SK-N-SH (cell line): ENCODE results near the gene CASP5. TPM values are rescaled to one million over a fixed set of nuclear protein-coding genes. Genes with fewer than 3 reads are reported as not detected.

Source experiments
- CTCF ChIA-PET: fragments of 300-600, 350-600 bp; formaldehyde crosslinking; extraction: SDS; loops from one replicate; lab custom pipeline; 2021; lab: Yijun Ruan, JAX
- POLR2A ChIA-PET: fragments of 350-600 bp; sonication (Branson Sonifier 250); formaldehyde crosslinking; extraction: SDS; loops from one replicate; lab custom pipeline; 2020; ENCODE audit warnings: antibody characterized with exemption, inconsistent platforms; lab: Yijun Ruan, JAX
- DNase-seq: peaks from one replicate; pipeline ENCODE4 v3.0.0; 2012
- H2AFZ ChIP-seq: fragments of 200-600 bp; sonication (generic); 2 replicates; pipeline ENCODE4 v1.8.1; 2016; ENCODE audit warnings: antibody characterized with exemption, mild to moderate bottlenecking, low read depth
- H3F3A ChIP-seq: fragments of 200-600 bp; sonication (generic); replicated peaks from 2 replicates; pipeline ENCODE3; 2016; ENCODE audit warnings: antibody characterized with exemption, mild to moderate bottlenecking; ENCODE audit not compliant: insufficient read depth
- H3K27ac ChIP-seq, 2 experiments: fragments of 200-500 bp in 1 of 2; fragments of 200-600 bp in 1 of 2; sonication (Bioruptor generic) in 1 of 2; sonication (generic), shearing (Covaris generic) in 1 of 2; 2 replicates each; pipeline versions ENCODE4 v1.5.1 to v1.6.1; 2014 to 2016; ENCODE audit warnings: low read depth in 2 of 2, inconsistent platforms in 1 of 2, low read length in 1 of 2, mild to moderate bottlenecking in 1 of 2, mixed read lengths in 1 of 2
- H3K27me3 ChIP-seq: fragments of 200-600 bp; sonication (generic), shearing (Covaris generic); 2 replicates; pipeline ENCODE4 v1.6.1; 2016; ENCODE audit warnings: mixed run types; ENCODE audit not compliant: insufficient read depth
- H3K36me3 ChIP-seq, 2 experiments: fragments of 200-500 bp in 1 of 2; fragments of 200-600 bp in 1 of 2; sonication (Bioruptor generic) in 1 of 2; sonication (generic) in 1 of 2; replicated peaks in 1 of 2; 2 replicates each; pipeline versions ENCODE3 to v1.5.1; 2014 to 2016; ENCODE audit warnings: low read length in 1 of 2, mild to moderate bottlenecking in 1 of 2; ENCODE audit not compliant: insufficient read depth in 2 of 2, control insufficient read depth in 1 of 2
- H3K4me1 ChIP-seq, 2 experiments: fragments of 200-500 bp in 1 of 2; fragments of 200-600 bp in 1 of 2; sonication (Bioruptor generic) in 1 of 2; sonication (generic), shearing (Covaris generic) in 1 of 2; 2 replicates each; pipeline versions ENCODE4 v1.5.1 to v1.6.1; 2014 to 2016; ENCODE audit warnings: low read depth in 1 of 2, low read length in 1 of 2, mixed run types in 1 of 2; ENCODE audit not compliant: insufficient read depth in 2 of 2, control insufficient read depth in 1 of 2
- H3K4me2 ChIP-seq: fragments of 200-600 bp; sonication (generic), shearing (Covaris generic); 2 replicates; pipeline ENCODE4 v1.6.1; 2017; ENCODE audit warnings: mixed run types
- H3K4me3 ChIP-seq, 2 experiments: fragments of 200-500 bp in 1 of 2; fragments of 200-600 bp in 1 of 2; sonication (Bioruptor generic) in 1 of 2; sonication (generic), shearing (Covaris generic) in 1 of 2; 2 replicates each; pipeline versions ENCODE4 v1.5.1 to v1.8.1; 2014 to 2016; ENCODE audit warnings: low read depth in 2 of 2, inconsistent platforms in 1 of 2, low read length in 1 of 2, mild to moderate bottlenecking in 1 of 2, mixed read lengths in 1 of 2, moderate library complexity in 1 of 2
- H3K79me2 ChIP-seq: fragments of 200-600 bp; sonication (generic); 2 replicates; pipeline ENCODE4 v1.8.1; 2017; ENCODE audit warnings: mild to moderate bottlenecking; ENCODE audit not compliant: insufficient read depth
- H3K9ac ChIP-seq: fragments of 200-600 bp; sonication (generic); 2 replicates; pipeline ENCODE4 v1.6.1; 2017; ENCODE audit warnings: mixed run types
- H3K9me2 ChIP-seq: fragments of 200-600 bp; sonication (generic); 2 replicates; pipeline ENCODE4 v1.6.1; 2017; ENCODE audit warnings: mixed run types
- H3K9me3 ChIP-seq: fragments of 200-600 bp; sonication (generic); 2 replicates; pipeline ENCODE4 v1.6.1; 2017; ENCODE audit warnings: mixed run types, mild to moderate bottlenecking, moderate library complexity
- H4K20me1 ChIP-seq: fragments of 200-600 bp; sonication (generic); 2 replicates; pipeline ENCODE4 v1.6.1; 2017; ENCODE audit warnings: mild to moderate bottlenecking, mixed run types; ENCODE audit not compliant: insufficient read depth
- EZH2phosphoT487 ChIP-seq: fragments of 200-600 bp; sonication (generic); IDR thresholded peaks from 2 replicates; pipeline ENCODE4 v1.6.1; 2017; ENCODE audit warnings: low read depth, mixed run types, mild to moderate bottlenecking, antibody characterized with exemption, moderate library complexity, borderline replicate concordance
- FOSL2 ChIP-seq: IDR thresholded peaks from 2 replicates; pipeline ENCODE4 v1.4.0; 2012; ENCODE audit warnings: low read depth, mild to moderate bottlenecking, moderate library complexity, borderline replicate concordance
- FOXM1 ChIP-seq: IDR thresholded peaks from 2 replicates; pipeline ENCODE4 v1.4.0; 2012; ENCODE audit warnings: low read depth, mild to moderate bottlenecking
- GABPA ChIP-seq: IDR thresholded peaks from 2 replicates; pipeline ENCODE4 v1.4.0; 2012; ENCODE audit warnings: low read depth, mild to moderate bottlenecking
- GATA2 ChIP-seq: sonication (generic); formaldehyde crosslinking; IDR thresholded peaks from 2 replicates; pipeline ENCODE4 v1.5.0; 2020; ENCODE audit warnings: mild to moderate bottlenecking, missing genetic modification reagents
- JUND ChIP-seq: IDR thresholded peaks from 2 replicates; pipeline ENCODE4 v1.4.0; 2012
- MXI1 ChIP-seq: IDR thresholded peaks from 2 replicates; pipeline ENCODE4 v1.6.1; 2012; ENCODE audit warnings: mild to moderate bottlenecking, low read depth, low read length, improper control_type of control experiment
- NFIC ChIP-seq: IDR thresholded peaks from 2 replicates; pipeline ENCODE4 v1.4.0; 2012; ENCODE audit warnings: borderline replicate concordance
- NRF1 ChIP-seq: IDR thresholded peaks from 2 replicates; pipeline ENCODE4 v1.6.1; 2012; ENCODE audit warnings: low read depth, mild to moderate bottlenecking, low read length
- RCOR1 ChIP-seq: fragments of 150-350 bp; IDR thresholded peaks from 2 replicates; pipeline ENCODE4 v1.6.1; 2017; ENCODE audit warnings: antibody characterized with exemption, low read length
- RXRA ChIP-seq: IDR thresholded peaks from 2 replicates; pipeline ENCODE4 v1.4.0; 2012; ENCODE audit warnings: low read depth, mild to moderate bottlenecking, borderline replicate concordance
- SMC3 ChIP-seq: IDR thresholded peaks from 2 replicates; pipeline ENCODE4 v1.6.1; 2012; ENCODE audit warnings: low read depth, low read length, improper control_type of control experiment
- TAF1 ChIP-seq: IDR thresholded peaks from 2 replicates; pipeline ENCODE4 v1.6.1; 2012; ENCODE audit warnings: low read depth, mild to moderate bottlenecking, low read length, moderate library complexity, borderline replicate concordance
- TCF12 ChIP-seq: IDR thresholded peaks from 2 replicates; pipeline ENCODE4 v1.4.0; 2012
- YY1 ChIP-seq: IDR thresholded peaks from 2 replicates; pipeline ENCODE4 v1.4.0; 2012; ENCODE audit warnings: low read depth, mild to moderate bottlenecking
- WGBS: methylation state at CpG from one replicate; pipeline ENCODE4 v1.1.6; 2017; ENCODE audit warnings: low lambda C conversion rate; 5-methylcytosine and 5-hydroxymethylcytosine counted together
- polyA plus RNA-seq, 3 experiments: library from polyadenylated mRNA; depleted of rRNA; stranded (reverse); fragments of >200 nt; gene quantifications; 2 replicates each; pipeline ENCODE4 v1.2.3, GENCODE V29; 2012
- TF ChIP-seq, protein P1 (sequence below): IDR thresholded peaks from 2 replicates; pipeline ENCODE4 v1.4.0; 2012; ENCODE audit warnings: low read depth, borderline replicate concordance
- TF ChIP-seq, protein P2 (sequence below): fragments of 150-350 bp; IDR thresholded peaks from 2 replicates; pipeline ENCODE4 v1.6.1; 2017; ENCODE audit warnings: antibody characterized with exemption, low read length, low read depth, borderline replicate concordance
- TF ChIP-seq, protein P3 (sequence below): fragments of 150-350 bp; IDR thresholded peaks from 2 replicates; pipeline ENCODE4 v1.6.1; 2016; ENCODE audit warnings: mild to moderate bottlenecking, low read depth, low read length

The CASP5 gene
- polyA plus RNA-seq, 1 of the 3 experiments (the other 2 are of a cell fraction), result not detected

DNA sequence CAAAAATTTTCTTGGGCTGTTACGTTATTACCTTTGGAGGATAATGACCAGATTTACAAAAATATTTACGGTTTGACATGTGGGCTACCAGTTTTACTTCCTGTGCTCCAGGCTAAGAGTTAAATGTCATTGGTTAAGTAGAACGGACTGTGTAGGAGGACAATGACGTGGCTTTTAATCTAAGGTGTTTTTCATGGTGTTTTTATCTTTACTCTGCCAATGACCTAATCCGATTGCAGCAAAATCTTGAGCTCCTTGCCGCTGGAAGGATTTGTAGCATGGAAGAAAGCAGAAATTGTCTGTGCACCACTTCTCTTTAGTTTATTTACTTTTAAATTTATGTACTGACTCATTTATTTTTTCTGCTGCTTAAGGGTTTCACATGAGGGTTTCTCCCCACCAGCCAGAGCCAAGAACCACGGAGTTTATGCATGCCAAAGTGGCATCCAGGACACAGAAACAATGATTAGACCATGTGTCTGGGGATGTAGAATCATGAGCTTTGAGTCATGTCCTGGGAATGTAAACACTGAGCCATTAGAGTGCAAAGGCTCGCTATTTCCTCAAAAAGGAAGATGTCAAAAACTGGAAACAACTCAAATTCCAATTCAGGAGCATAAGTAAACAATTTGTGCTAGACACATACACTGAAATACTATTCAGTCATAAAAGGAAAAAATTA is 24.1 kb upstream of the CASP5 start:
- ChIA-PET CTCF (no interaction called here), POLR2A (no interaction called here)
- WGBS, result 51% methylated on average over 8 of the region's 8 CpGs
- Histone ChIP-seq H3K4me1 (no peaks in the 10 kb centered on the region), H3K4me3 (no peak overlapping the region), H2AFZ (no peak overlapping the region), H3K9me3 (no peaks in the 10 kb centered on the region), H3K9me2 (no peaks in the 10 kb centered on the region), H3K4me2 (no peak overlapping the region), H3K79me2 (no peaks in the 10 kb centered on the region), H3K36me3 (no peaks in the 10 kb centered on the region), H3K27ac (no peak overlapping the region), H4K20me1 (no peaks in the 10 kb centered on the region), H3F3A (no peaks in the 10 kb centered on the region), H3K27me3 (no peaks in the 10 kb centered on the region), H3K9ac (no peak overlapping the region)
- no peak for DNase-seq
- TF ChIP-seq RCOR1 (no peak), NFIC (no peak), SMC3 (no peak), JUND (no peak), YY1 (no peak), NRF1 (no peak), GABPA (no peak), GATA2 (no peak), MXI1 (no peak), EZH2phosphoT487 (no peak), FOXM1 (no peak), TCF12 (no peak), FOSL2 (no peak), RXRA (no peak), TAF1 (no peak)
- TF ChIP-seq, protein P1, sequence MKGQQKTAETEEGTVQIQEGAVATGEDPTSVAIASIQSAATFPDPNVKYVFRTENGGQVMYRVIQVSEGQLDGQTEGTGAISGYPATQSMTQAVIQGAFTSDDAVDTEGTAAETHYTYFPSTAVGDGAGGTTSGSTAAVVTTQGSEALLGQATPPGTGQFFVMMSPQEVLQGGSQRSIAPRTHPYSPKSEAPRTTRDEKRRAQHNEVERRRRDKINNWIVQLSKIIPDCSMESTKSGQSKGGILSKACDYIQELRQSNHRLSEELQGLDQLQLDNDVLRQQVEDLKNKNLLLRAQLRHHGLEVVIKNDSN, result no peak
- TF ChIP-seq, protein P2, sequence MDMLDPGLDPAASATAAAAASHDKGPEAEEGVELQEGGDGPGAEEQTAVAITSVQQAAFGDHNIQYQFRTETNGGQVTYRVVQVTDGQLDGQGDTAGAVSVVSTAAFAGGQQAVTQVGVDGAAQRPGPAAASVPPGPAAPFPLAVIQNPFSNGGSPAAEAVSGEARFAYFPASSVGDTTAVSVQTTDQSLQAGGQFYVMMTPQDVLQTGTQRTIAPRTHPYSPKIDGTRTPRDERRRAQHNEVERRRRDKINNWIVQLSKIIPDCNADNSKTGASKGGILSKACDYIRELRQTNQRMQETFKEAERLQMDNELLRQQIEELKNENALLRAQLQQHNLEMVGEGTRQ, result no peak
- TF ChIP-seq, protein P3, sequence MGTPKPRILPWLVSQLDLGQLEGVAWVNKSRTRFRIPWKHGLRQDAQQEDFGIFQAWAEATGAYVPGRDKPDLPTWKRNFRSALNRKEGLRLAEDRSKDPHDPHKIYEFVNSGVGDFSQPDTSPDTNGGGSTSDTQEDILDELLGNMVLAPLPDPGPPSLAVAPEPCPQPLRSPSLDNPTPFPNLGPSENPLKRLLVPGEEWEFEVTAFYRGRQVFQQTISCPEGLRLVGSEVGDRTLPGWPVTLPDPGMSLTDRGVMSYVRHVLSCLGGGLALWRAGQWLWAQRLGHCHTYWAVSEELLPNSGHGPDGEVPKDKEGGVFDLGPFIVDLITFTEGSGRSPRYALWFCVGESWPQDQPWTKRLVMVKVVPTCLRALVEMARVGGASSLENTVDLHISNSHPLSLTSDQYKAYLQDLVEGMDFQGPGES, result no peak
